ENCODE measurements around the gene KRTAP19-5.

DNA sequence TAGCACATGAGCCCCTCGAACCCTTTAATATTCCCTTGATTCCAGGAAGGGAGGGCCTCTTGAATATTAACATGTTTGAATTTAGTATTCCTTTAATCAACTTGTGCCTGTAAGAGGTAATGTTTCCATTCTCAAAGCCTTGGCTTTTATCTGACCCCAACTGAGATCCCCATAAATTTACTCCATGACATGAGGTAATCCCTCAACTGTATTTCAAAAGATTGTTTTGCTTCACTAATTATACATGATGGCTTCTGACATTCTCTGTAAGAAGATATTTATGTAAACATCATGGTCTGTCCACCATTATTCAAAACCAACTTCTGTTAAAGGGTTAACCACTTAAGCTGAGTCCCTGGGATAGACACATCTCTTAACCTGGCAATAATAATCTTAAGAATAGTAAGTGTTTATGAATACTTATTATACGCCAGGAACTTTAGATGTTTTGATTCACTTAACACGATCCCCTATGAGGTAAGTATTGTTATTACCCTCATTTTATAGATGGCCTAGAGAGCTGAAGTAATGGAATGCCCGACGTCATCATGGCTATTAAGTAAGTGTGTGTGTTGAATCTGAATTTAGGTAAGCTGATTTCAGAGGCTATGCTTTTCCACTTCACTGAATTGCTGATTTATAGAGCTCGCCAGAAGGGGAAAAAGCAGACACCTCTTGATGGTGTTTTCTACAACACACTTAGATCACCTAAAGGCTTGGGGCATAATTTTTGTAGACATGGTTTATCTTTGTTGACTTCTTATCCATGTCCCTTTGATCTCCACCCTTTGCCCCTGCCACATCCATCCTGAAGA is 32.8 kb downstream of the KRTAP19-5 start:
- TF ChIP-seq, protein P1, sequence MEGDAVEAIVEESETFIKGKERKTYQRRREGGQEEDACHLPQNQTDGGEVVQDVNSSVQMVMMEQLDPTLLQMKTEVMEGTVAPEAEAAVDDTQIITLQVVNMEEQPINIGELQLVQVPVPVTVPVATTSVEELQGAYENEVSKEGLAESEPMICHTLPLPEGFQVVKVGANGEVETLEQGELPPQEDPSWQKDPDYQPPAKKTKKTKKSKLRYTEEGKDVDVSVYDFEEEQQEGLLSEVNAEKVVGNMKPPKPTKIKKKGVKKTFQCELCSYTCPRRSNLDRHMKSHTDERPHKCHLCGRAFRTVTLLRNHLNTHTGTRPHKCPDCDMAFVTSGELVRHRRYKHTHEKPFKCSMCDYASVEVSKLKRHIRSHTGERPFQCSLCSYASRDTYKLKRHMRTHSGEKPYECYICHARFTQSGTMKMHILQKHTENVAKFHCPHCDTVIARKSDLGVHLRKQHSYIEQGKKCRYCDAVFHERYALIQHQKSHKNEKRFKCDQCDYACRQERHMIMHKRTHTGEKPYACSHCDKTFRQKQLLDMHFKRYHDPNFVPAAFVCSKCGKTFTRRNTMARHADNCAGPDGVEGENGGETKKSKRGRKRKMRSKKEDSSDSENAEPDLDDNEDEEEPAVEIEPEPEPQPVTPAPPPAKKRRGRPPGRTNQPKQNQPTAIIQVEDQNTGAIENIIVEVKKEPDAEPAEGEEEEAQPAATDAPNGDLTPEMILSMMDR (IDR thresholded peaks at IDR 0.05), result no peak
- TF ChIP-seq ZFX (IDR thresholded peaks at IDR 0.05; ENCODE audit: borderline replicate concordance), result no peak
